Hematopoietic multipotent progenitor cell (in vitro differentiated cells): Measurements from ENCODE around the gene LCLAT1. TPM values are rescaled to one million over a fixed set of nuclear protein-coding genes. Genes with fewer than 3 reads are reported as not detected.
"Not testable (repeated sequence)": the region's sequence is repeated elsewhere in the genome, so short reads cannot be mapped to it uniquely, and the experiment has no call there.

Experiments
- DNase-seq, 3 donors: peaks; one replicate each; pipeline ENCODE4 v3.0.0-alpha.2; 2011 to 2015; ENCODE audit warnings: low read depth in 2 of 3, low spot score in 2 of 3
- total RNA-seq: library from RNA; depleted of rRNA; stranded (reverse); fragments of >200 nt; gene quantifications from one replicate; pipeline ENCODE4 v1.2.3, GENCODE V29; 2012

LCLAT1 gene
- total RNA-seq, 1 donor = 11.6 TPM

DNA sequence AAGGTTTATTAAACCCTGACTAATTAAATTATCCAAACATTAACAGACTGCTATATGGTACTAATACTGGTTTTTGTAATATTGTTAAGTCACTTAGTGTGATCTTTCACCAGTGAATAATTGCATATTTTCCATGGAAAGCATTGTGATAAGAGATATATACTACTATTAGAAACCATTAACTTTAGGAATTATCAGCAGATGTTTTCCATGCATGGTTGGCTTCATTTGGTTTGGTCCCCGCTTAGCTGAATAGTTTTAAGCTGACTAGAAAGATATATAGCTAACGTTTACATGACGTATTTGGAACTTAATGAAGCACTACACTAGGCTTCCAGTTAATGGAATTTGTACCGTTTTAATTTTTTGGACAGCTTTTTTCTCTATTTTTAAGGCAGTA lies 37.9 kb downstream of the LCLAT1 start:
- DNase-seq = no peak

DNA sequence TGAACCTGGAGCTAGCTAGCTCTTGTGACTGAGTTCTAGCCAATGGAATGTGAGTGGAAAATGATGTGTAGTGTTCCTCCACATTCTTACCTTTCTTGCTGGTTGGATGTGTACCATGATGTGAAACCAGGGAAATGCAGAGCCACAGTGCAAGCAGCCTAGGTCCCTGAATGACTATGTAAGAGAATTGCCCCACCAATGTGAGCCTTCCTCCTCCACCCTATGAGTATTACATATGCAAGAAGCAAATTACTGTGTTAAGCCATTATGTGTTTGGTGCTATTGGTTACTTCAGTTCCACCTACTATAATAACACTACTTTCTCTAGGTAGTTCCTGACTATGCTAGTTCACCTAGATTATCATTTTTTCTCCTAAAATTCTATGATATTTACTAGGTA lies 39.6 kb downstream of the LCLAT1 start:
- no peak for DNase-seq

DNA sequence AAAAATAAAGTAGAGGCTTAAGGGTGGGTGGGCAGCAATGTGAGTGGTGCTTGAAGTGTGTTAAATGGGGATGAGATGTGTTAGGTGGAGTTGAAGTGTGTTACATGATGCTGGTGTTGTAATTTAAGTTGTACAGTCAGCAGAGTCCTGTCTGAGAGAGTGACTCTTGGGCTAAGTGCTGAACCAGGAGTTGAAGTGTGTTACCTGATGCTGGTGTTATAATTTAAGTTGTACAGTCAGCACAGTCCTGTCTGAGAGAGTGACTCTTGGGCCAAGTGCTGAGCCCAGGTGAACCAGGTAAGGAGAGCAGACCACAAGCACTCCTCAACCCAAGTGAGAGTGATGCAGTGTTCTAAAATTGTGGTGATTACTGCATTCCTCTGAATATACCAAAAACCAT lies 40.6 kb downstream of the LCLAT1 start:
- no peak for DNase-seq

DNA sequence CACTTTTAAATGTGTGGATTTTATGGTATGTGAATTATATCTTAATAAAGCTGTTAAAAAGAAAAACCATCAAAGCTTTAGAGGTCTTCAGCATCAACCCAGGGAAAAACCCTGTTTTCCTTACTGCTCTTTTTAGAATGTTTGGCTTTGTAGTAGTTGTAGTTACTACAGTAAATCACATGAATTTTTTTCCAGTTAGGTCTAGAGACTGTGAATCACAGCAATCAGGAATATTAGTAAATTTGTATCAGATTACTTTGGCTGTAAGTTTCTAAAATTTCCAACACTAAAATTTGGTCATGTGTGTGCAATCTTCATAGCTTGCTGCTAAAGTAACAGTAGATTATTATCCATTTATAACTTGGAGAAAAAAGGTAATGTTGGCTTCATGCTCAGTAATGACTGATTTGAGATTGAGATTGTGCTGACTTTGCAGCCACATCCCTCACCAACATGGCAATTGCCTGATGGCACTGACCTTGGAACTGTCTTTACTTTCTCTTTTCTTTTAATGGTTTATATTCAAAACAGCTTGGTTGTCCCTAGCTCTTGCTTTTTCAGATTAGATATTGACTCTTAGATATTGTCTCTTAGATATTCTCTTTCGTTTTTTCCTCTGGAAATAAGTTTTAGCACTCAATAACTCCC lies 41.1 kb downstream of the LCLAT1 start:
- no peak for DNase-seq

DNA sequence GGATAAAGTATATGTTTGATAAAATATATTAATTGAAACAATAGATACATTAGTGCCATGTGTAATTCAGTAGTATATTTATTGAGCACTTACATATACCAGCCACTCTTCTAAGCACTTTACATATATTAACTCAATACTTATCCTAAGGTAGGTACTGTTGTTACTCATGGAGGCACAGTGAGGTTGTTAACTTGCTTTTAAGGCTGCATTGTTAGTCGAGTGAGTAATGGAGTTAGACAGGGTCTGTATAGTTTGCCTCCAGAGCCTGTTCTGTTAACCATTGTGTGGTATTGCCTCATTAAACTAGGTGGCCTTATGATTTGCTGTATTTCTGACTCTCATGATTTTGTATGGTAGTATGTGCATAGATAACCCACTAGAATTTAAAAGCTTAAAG lies 44.2 kb downstream of the LCLAT1 start:
- no peak for DNase-seq

DNA sequence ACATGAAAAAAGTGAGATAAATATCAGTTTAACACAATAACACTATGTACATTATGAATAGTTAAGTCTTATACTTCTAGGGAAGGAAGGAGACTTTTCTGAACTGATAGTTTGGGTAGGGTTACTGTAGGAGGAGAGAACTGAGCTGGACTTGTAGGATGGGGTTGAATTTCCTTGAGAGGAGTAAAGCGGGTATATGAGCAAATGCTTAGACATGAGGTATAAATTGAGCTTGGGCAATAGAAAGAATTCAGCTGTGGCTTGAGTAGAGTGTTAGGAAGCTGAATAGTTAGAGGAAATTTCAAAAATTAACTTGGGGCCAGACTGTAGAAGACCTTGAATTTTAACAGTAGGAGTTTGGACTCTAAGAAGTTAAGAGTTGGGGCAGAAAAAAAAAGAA lies 45.1 kb downstream of the LCLAT1 start:
- no peak for DNase-seq

DNA sequence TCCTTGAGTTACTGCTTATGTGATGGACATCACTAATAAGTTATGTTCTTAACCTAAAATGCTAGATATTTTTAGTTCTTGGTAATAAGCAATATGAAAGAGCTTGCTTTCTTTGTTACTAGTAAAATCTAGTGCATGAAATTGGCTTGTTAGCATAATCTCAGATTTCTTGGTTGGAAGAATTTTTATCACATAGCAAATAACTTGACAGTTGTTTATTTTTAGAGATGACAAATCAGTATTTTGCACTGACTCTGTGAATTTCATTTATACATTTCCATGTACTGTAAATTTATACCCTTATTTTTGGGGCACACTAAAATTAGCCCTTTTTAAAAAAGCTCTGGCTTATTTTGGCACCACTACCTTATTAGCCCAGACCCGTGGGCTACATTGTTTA lies 45.6 kb downstream of the LCLAT1 start:
- no peak for DNase-seq

DNA sequence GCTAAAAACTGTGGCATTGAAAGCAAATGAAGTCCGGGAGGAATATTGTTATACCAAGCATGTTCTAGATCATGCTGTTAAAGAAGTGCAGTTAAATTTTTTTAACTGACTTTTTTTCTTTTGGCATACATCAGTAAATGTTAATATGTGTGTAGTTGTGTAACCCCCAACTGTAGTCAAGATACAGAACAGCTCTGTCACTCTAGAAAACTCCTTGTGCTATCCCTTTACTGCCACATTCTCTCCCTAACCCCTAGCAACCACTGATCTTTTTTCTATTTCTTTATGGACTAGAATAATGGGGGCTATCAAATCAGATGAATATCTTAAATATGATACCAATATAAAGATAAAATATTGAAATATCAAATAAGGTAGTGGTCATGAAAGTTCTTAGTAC lies 46.4 kb downstream of the LCLAT1 start:
- DNase-seq = no peak

DNA sequence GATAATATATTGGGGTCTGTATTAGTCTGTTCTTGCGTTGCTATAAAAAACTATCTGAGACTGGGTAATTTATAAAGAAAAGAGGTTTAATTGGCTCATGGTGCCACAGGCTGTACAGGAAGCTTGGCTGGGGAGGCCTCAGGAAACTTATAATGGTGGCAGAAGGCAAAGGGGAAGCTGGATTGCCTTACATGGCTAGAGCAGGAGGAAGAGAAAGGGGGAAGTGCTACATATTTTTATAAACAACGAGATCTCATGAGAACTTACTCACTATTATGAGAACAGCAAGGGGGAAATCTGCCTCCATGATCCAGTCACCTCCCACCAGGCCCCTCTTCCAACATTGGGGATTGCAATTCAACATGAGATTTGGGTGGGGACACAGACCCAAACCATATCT lies 48.9 kb downstream of the LCLAT1 start:
- DNase-seq = not testable (repeated sequence)

DNA sequence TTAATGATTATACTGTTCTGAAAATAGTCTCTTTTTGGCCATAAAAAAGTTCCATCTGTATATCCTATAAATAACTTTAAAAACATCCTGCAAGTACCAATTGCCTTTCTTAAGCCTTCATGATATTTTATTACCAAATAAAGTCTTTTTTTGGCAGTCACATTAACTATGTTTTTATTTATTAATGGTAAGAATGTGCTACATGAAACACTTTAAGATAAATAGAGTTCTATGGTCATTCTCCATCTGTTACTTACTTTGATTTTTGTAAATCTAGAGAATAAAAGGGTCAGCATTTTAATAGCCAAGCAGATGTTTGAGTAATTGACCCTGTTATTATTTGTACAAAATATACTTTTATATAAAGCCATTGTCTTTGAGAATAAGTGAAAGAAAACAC lies 52.6 kb downstream of the LCLAT1 start:
- no peak for DNase-seq

DNA sequence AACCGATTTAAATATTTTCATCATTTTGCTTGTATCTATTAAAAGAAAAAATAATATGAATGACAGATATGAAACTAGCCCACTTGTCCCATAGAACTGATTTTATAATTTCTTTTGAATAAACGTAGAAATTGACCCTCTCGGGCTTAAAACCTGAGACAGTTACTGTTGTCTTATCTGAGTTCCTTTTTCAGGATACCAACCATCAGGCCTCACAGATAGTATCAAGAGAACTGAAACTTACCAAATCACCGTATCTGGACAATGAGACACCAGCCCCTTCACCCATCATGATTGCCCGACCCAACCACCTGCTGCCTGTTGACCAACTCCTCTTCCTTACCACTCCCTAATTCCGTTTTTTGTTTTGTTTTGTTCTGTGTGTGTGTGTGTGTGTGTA lies 53.7 kb downstream of the LCLAT1 start:
- no peak for DNase-seq

DNA sequence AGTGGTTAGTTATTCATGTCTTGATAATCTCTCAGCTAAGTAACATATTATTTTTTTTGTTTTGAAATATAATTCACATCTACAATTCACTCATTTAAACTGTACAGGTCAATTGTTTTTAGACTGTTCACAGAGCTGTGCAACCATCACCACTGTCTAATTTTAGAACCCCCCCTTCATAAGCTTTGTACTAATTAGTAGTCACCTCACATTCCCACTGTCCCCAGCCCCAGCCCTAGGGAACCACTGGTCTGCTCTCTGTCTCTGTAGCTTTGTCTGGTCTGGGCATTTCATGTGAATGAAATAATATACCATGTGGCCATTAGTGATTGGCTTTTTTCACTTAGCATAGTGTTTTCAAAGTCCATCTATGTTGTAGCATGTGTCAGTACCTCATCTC lies 55.3 kb downstream of the LCLAT1 start:
- no peak for DNase-seq

DNA sequence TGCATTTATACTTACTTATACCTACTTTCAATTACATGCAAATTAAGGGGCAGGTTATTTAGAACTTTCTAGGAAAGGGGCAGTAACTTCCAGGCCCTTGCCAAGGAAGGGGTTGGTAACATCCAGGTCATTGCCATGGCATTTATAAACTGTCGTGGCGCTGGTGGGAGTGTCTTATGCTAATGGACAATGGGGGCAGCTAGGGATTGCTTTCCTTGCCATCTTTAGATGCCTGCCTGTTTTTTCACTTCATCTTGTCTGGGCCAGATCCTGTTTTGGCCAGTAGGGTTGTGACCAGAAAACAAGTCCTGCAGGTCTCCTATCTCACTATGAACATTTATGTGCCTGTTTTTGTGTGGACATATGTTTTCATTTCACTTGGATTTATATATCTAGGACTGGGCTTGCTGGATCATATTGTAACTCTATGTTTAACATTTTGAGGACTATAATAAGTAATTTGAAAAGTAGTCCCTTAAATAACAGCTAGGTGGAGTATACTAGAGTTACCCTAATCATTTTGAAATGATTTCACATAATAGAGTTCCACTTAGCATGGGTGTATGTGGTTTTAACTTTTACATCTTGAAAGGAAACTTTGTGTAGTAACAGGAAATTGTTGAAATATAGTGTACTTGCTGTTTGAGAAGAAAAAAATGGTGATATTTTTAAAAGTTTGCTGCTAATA lies 56.1 kb downstream of the LCLAT1 start:
- peak in 1 of 3 donors; percentile 71 for DNase-seq

DNA sequence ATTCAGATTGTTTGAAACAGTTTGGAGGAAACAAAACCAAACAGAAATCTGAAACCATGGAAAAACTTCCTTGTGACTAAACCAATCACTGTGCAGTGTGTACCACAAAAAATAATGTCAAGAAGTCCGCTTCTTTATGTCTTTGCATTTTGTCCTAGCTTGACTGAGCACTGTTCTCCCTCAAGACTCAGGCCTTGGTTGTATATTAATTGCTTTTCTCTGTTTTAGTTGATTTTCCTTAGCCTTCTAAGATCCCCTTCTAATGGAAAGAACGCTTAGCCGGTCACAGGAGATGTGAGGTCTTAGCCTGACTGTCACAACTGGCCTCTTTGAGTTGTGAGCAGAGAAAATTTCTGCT lies 56.6 kb downstream of the LCLAT1 start:
- no peak for DNase-seq

DNA sequence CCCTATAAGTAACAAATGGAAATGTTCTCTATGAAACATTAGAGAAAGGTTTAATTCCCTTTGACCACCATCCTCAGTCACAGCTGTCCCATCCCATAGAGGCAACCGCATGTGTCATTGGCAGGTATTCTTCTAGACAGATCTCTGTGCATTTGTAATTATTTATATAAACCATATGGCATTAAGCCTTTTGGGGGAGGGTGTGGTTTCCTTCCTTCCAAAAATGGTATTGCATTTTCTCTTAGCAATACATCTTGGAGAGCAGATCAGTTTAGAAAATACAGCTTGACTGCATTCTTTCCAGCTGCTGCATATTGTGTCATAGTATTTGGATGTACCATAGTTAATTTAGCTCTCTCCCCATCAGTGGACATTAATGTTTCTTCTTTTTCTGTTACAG lies 57.7 kb downstream of the LCLAT1 start:
- DNase-seq = no peak

DNA sequence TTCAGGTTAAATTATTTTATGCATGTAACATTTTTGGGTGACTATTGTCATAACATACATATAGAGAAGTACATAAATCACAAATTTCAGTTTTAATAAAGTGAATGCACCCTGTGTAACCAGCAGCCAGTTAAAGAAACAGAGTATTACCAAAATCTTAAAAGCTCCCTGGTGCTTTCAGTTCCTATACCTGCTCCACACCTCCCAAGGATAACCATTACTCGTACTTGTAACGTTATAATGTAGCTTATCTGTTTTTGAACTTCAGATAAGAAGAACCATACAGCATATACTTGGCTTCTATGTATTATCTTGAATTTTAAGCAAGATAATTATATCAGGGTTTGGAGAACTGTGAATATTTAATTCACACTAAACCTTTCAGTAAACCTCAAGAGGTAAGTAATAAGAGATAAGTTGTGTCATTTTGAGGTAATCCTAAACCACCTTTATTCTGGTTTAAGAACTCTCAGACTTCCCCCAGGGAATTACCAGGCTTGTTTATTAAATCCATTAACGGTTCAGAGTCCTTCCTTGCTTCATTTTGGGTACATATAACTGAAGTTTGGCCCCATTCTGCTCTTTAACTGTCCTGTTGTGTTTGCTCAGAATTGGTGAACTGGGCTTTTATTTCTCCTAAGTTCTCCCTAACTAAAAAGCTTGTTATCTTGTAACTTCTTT lies 58.6 kb downstream of the LCLAT1 start:
- DNase-seq = no peak

DNA sequence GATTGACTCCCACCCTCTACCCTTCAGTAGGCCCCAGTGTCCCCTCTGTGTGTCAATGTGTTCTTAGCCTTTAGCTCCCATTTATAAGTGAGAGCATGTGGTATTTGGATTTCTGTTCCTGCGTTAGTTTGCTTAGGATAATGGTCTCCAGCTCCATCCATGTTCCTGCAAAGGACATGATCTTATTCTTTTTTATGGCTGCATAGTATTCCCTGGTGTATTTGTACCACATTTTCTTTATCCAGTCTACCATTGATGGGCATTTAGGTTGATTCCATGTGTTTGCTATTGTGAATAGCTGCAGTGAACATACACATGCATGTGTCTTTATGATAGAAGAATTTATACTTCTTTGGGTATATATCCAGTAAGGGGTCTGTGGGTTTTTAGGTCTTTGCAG lies 60.4 kb downstream of the LCLAT1 start:
- not testable (repeated sequence) for DNase-seq

DNA sequence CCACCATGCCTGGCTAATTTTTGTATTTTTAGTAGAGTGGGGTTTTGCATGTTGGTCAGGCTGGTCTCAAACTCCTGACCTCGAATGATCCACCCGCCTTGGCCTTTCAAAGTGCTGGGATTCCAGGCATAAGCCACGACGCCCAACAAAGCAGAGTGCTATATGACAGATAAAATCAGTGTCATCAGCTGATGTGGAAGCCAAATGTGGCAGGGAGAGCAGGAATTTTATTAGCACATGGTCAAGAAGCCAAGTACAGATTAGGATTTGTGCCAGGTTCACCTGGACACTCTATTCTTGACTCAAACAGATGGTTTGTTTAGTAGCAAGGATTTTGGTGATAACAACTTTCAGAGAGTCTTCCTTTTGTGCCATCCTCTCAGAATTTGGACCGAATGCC lies 62.7 kb downstream of the LCLAT1 start:
- no peak for DNase-seq

DNA sequence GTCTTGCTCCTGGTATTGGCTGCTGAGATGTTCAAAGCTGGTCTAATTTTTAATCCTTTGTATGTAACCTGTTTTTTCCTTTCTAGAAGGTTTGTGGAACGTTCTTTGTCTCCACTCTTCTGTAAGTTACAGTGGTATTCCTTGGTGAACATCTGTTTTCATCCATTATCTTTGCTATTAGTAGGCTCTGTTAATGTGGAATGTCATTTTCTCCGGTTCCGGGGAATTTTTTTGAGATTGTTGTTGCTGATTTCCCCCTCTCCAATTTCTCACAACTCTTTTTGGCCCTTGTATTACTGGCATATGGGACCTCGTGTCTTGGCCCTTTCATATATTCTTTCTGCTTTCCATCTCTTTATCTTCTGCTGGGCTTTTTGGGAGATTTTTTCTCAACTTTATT lies 63.4 kb downstream of the LCLAT1 start:
- DNase-seq = no peak

DNA sequence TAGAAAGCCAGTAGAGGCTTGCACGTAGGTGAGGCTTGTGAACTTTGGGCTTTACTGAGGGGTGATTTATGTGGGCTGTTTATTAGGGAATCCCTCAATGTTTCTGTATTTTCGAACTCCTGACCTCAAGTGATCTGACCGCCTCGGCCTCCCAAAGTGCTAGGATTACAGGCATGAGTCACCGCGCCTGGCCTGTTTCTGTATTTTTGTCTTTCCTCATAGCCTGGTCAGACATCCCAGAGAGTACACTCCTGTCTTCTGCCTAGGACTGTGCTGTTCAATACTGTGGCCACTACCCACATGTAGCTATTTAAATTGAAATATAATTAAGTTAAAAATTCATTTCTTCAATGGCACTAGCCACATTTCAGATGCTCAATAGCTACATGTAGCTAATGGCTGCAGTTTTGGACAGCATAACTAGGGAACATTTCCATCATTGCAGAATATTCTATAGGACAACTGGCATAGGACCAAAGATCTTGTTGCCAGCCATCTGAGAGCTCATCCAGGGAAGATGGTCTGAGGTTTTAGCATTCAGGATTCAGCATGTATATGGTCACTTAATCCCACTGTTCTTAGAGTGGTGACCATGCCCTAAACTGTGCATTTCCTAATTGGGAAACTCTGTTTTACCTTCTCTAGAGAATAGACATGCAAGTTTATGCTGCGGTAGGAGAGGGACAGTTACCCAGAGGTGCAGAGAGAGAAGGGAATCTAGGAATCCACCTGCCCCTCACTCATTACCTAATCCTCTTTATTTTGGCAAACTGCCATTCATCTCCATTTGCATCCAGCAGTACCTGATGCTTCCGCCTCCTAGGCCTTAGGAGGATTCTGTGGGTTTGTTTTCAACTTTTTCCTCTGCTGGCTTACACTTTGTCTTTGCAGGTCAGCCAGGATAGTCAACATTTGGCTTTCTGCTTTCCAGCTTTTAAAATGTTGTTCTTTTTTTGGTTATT lies 64.4 kb downstream of the LCLAT1 start:
- no peak for DNase-seq

DNA sequence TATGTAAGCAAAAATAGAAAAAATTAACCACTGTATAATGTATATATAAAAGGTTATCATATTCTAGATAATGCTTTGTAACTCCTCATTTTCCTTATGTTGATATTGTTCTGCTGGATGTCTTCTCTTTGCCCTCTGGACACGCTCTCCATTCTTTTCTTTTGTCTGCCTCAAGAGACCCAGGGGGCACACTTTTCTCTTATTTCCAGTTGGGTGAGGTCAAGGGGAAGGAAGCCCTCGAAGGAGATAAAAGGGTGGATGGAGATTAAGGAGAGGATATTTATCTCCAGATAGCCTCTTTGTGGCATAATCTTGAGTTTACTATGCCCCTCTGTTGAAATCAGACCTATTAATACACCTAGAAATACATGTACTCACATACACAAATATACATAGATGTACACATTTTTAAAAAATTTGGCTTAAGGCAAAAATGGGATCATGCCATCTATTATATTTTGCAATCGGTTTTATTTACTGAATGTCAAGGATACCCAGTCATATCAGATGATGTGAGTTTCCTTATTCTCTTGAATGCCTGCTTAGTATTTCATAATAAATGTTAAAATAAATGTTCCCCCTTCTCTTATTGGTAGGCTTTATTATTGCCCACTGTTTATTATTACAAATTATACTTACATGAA lies 65.3 kb downstream of the LCLAT1 start:
- no peak for DNase-seq
